Activated T-cell treated with anti-CD3 and anti-CD28 coated beads, Interleukin-2, amount 50 U/mL, for 48 hours (primary cell): ENCODE results near the gene UTS2R.
A peak's percentile ranks its signal among the peaks of the same experiment; 100 is the strongest.
"Not testable (repeated sequence)": the region's sequence is repeated elsewhere in the genome, so short reads cannot be mapped to it uniquely, and the experiment has no call there.

ENCODE experiments used
- DNase-seq, 2 experiments: peaks; one replicate each; pipeline ENCODE4 v3.0.0-alpha.2; 2020

UTS2R gene

DNA sequence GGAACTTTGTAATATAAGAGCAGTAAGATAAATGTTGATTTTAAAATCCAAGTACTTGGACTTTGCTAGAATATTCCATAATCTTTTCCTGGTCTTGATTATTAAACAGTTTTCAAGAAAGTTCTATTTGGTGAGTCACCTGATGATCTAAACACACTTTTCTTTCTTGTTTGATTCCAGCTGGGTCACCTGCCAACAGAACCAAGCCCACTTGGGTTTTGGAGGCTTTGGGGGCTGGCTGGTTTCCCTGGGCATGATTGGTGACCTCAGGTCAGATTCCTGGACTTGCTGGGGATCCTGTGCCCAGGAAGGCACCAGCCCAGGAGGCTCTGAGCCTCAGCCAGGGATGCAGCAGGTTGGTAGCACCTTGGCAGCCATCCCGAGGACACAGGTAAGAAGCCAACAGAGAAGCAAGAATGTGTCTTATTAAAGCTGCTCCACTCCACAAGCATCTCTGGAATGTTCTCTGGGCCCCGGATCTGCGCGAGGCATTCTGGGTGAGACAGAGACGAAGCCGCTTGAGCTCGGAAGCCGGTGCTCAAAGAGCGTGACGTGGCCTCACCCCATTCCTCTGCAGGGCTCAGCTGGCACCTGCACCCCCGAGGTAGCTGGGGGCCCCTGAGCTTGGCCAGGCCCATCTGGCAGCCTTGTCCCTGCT is 15.7 kb upstream of the UTS2R start:
- DNase-seq: no peak

DNA sequence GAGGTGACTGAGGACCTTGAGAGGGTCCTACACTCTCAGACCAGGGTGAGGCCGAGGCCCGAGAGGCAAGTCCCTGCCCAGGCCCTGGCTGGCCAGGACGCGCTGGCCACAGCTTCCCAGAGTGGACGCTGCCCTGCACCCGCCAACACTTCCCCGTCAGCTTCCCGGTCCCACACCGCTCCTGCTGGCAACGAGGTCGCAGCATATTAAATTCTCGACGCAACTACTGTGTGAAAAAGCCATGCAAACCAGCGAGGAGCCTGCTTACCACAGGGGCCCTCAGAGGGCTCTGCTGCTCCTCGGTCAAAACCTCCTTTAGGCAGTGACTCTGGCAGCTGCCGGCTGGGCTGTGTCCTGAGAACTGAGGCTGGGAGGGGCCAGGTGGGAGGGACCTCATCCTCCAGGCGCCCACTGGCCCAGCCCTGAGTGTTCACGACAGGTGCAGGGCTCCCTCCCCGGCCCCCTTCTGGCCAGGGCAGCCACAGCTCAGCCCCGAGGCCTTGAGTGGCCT is 14.7 kb upstream of the UTS2R start:
- DNase-seq: no peak

DNA sequence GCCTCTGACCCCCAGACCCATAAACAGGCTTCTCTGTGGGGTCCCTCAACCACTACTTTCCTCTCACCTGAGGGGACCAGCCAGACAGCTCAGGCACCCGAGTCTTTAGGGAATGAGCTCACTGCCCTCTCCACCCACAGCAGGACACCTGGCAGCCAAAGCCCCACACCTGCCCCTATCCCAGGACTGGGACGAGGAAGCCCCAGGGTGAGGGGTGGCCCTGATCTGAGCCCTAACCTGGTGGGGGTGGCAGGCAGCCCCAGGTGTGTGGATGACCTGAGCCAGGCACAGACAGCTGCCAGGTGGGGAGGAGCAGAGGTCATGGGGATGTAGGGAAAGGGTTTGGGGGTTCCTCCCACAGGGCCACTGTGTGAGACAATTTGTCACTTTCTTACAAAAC is 14.2 kb upstream of the UTS2R start:
- no peak for DNase-seq

DNA sequence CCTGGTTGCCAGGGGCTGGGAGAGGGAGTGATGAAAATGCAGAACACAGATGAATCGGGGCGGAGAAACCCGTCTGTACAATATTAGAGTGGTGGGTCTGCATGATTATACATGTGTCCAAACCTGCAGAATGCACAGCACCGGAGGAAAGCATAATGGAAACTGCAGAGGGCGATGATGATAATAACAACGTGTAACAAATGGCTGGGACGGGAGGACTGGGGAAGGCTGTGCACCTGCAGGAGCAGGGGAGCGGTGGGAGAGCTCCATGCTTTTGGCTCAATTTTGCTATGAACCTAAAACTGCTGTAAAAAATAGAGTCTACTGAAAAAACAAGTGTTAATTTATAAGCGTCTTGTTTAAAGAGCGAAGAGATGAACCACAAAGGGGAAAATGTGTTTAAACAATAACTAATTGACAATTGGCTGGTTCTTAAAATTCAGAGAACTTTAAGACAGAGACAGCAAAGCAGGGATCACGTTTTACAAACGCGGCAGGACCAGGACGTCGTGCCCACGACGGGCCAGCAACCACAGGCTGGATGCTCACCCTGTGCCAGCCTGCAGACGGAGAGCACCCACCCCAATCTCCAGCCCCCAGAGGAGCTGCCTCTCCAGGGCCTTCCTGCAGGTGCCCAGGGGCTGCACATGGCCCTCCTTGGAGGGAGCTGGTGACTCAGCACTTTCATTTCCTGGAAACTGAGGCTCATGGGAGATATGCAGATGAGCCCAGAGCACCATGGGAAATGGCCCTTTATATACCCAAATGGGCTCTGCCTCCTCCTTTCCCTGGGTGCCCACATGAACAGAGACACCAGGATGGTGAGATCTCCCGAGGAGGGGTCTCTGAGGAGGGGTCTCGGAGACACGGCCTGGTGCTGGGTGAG is 12.9 kb upstream of the UTS2R start, which contains the start of gene TEX19:
Gene TEX19 (plus strand): TSS at position 783 of the 886 bp plus-strand sequence. CDS start 2,904 bp downstream, outside the sequence.
- DNase-seq: no peak

DNA sequence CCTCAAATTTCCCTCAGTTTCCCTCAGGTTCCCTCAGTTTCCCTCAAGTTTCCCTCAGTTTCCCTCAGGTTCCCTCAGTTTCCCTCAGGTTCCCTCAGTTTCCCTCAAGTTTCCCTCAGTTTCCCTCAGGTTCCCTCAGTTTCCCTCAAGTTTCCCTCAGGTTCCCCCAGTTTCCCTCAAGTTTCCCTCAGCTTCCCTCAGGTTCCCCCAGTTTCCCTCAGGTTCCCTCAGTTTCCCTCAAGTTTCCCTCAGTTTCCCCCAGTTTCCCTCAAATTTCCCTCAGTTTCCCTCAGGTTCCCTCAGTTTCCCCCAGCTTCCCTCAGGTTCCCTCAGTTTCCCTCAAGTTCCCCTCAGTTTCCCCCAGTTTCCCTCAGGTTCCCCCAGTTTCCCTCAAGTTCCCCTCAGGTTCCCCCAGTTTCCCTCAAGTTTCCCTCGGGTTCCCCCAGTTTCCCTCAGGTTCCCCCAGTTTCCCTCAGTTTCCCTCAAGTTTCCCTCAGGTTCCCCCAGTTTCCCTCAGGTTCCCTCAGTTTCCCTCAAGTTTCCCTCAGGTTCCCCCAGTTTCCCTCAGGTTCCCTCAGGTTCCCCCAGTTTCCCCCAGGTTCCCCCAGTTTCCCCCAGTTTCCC is 12.0 kb upstream of the UTS2R start:
- not testable (repeated sequence) for DNase-seq

DNA sequence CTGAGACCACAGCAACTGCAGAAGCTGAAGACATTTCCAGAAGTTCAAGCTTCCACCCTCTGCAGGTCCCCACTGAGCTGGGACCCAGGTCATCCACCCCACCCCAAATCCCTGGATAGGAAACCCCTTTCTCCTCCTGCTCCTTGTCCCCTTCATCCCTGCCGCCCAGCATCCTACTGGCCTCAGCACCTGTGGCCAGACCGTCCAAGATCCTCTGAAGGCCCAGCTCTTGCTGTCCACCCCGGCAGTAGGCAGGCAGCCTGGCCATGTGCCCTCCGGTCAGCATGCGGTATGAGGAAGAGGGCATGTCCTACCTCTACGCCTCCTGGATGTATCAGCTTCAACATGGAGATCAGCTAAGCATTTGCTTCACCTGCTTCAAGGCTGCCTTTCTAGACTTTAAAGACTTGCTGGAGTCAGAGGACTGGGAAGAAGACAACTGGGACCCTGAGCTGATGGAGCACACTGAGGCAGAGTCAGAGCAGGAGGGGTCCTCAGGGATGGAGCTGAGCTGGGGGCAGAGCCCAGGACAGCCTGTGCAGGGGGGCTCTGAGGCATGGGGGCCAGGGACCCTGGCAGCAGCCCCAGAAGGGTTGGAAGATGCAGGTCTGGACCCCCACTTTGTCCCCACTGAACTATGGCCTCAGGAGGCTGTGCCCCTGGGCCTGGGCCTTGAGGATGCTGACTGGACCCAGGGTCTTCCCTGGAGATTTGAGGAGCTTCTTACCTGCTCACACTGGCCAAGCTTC is 9.5 kb upstream of the UTS2R start:
- no peak for DNase-seq

DNA sequence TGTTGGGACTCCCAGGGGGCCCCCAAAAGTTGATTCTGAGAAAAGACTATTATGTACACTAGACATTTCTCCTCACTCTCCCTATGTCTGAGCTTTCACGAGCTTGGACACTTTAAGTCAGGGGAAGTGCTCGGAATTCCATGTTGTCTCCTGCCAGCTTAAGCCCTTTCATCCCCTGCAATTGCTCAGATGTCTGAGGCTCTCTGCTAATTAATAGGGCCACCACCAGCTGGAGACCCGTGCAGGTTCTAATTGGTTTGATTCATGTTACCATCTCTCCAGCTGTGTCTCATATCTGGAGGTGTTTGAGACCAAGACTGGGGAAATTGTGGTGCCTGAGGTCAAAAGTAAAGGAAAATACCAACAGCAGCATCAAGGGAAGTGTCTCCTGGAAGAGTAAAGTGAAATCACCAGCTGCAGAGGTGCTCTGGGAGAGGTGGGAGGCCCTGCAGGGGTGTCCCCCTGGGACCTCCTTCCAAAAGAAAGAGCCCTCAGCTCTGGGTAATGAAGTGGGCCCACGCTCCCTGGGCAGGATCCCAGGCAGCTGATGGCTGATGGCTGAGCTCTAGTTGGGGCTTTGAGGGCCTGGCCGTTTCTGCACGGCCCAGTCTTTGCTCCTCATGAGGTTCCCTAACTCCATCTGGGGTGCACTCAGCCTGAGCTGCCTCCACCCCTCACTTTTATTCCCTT is 5.8 kb upstream of the UTS2R start:
- DNase-seq: no peak

DNA sequence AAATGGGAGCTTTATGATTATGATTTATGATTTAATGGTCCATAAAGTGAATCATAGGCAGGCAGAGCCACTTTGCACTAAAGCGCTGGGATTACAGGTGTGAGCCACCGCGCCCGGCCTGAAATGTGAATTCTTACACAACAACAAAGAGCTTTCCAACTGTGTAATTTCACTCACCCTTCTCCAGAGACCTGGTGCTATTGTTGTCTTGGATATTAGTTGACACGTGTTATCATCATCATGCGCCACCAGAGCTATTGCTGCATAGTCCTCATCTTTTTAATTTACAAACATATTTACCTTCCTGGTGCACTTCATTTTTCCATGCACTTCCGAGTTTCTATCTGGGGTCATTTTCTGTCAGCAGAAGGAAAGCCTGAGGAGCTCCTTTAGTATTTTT is 4.8 kb upstream of the UTS2R start:
- no peak for DNase-seq

DNA sequence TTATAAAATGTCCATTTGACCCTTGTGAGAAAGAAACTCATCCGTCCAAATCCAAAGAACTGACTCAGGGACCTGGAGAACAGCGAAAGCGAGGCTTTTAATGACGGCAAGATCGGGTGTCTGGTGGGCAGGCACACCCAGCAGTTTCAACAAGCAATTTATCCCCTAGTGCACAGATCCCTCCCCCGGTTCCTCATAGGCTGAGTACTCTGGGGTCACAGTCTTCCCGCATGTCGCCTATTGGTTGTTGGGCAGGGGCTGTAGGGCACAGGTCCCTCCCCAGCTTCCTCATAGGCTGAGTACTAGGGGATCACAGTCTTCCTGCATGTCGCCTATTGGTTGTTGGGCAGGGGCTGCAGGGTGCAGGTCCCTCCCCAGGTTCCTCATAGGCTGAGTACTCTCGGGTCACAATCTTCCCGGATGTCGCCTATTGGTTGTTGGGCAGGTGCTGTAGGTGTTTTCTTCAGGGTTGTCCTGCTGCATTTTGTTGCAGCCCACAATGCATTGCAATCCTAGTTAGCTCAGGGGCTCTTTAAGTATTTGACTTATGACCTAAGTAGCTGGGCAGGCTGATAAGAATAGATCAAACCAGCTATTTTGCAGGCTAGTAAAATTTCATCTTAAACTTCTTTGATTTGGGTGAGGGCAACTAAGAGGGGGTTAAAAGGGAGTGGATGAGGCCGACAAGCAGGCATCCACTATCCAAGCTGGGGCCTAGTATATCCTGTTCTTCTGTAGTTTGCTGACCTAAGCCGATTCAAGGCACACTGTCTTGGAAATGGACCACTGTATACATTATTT is 3.6 kb upstream of the UTS2R start:
- DNase-seq: no peak

DNA sequence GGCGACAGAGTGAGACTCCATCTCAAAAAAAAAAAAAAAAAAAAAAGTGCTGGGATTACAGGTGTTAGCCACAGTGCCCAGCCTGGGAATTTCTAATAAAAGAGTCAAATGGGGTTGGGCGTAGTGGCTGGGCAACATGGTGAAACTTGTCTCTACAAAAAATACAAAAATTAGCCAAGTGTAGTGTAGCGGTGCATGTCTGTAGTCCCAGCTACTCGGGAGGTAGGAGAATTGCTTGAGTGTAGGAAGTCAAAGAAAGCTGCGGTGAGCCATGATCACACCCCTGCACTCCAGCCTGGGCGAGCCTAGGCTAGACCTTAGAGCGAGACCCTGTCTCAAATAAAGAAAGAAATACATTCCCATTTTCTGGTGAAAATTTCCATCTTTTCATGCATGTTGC is 2.4 kb upstream of the UTS2R start:
- no peak for DNase-seq

DNA sequence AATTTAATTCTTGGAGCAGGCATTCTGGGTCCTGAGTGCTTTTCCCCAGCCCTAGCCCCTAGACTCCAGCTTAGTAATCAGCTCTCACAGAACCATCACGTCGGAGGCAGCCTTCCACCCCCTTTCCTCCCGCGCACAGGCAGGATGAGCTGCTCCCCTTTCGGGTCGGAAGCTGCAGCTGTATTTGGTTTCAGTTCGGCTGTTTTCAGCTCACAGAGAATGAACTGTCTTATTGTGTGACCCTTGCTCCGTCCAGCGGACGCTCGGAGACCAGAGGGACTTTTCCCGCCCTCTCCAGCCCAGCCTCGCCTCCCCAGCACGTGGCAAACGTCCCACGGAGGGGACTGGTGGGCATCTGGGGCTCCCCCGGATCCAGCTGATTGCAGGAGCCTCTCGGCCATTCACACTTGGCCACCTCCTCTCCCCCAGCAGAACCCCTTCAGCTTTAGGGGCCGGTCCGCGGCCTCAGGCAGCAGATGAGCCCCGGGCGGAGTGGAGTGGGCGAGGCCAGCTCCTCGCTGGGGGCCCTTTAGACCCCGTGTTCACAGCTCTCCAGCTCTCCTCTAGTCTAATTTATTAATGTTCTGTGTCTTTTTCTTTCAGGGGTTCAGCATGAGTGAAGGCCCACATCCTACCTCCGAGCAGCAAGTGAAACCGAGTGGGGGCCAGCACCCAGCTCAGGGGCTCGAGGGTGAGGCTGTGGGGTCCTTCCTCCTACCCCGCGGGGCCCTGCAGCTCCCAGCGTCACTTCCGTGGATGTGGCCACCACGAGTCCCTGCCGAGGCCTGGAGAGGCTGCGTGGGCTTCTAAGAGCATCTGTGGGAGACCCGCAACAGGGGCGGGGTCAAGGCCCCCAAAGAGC is 863 bp upstream of the UTS2R start:
- DNase-seq: peak; percentile 44 to 48

DNA sequence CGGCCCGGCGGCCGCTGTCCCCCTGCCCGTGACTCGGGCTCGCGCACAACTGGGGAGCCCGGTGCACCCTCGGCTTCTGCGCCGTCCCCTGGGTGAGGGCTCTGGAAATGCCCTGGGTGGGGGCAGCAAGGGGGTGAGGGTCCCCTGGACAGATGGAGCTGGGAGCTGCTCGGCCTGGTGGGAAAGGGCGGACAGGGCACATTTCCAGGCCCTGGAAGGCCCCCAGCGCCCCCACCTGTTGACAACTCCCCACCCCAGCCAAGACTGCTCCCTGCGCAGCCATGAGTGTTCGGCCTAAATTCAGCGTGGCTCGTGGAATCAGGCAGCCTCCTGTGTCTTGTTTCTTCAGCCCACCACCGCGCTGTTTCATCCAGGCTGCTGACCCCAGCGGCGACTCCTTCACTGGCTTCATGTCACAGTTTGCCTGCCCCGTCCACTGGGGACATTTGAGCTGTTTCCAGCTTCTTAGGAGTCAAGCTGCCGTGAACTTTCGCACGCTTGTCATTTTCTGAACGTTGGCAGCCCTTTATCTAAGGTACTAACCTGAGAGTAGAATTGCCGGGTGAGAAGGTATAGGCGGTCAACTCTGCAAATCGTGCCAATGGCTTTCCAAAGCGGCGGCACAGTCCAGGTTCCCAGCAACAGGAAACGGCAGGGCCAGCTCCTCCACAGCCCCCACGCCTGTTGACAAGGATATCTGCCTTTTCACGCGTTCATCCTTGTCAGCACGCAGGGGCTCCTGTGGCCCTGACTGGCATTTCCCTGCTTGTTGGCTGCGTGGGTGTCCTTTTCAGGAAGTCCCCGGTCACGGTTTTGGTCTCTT is 895 bp downstream of the UTS2R start:
- DNase-seq: no peak

DNA sequence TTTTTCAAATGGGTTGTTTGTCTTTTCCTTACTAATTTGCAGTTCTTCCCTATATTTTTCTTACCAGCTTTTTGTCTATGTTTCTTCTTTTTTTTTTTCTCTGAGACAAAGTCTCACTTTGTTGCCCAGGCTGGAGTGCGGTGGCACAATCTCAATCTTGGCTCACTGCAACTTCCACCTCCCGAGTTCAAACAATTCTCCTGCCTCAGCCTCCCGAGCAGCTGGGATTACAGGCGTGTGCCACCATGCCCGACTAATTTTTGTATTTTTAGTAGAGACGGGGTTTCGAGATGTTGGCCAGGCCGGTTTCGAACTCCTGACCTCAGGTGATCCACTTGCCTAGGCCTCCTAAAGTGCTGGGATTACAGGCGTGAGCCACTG is 1.5 kb downstream of the UTS2R start:
- not testable (repeated sequence) for DNase-seq

DNA sequence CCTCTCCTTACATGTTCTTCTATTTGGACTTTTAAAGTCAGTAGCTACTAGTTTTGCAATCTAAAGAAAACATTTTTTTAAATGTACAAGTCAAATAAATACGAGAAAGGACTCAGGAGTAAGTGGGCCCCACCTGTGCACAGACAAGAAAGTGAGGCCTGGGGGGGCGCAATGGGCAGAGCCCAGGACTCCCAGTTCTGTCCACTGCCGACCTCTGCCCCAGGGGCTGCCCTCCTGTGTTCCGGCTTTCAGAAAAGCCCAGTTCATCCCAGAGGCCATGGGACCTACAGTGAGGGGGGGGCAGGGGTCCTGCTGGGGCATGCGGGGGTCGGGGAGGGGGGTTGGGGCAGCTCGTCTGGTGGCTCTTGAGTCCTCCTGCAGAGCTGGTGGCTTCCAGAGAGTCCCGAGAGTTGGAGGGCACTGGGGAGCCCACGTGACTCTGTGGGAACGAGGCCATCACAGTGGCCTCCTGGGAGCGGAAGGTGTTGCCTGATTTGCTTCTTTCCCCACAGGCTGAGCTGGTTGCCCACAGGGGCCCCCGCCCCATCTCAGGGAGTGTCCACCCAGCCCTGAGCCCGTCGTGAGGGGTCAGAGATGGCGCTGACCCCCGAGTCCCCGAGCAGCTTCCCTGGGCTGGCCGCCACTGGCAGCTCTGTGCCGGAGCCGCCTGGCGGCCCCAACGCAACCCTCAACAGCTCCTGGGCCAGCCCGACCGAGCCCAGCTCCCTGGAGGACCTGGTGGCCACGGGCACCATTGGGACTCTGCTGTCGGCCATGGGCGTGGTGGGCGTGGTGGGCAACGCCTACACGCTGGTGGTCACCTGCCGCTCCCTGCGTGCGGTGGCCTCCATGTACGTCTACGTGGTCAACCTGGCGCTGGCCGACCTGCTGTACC is 2.4 kb downstream of the UTS2R start:
- DNase-seq: no peak

DNA sequence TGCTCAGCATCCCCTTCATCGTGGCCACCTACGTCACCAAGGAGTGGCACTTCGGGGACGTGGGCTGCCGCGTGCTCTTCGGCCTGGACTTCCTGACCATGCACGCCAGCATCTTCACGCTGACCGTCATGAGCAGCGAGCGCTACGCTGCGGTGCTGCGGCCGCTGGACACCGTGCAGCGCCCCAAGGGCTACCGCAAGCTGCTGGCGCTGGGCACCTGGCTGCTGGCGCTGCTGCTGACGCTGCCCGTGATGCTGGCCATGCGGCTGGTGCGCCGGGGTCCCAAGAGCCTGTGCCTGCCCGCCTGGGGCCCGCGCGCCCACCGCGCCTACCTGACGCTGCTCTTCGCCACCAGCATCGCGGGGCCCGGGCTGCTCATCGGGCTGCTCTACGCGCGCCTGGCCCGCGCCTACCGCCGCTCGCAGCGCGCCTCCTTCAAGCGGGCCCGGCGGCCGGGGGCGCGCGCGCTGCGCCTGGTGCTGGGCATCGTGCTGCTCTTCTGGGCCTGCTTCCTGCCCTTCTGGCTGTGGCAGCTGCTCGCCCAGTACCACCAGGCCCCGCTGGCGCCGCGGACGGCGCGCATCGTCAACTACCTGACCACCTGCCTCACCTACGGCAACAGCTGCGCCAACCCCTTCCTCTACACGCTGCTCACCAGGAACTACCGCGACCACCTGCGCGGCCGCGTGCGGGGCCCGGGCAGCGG is 3.2 kb downstream of the UTS2R start:
- DNase-seq: no peak

DNA sequence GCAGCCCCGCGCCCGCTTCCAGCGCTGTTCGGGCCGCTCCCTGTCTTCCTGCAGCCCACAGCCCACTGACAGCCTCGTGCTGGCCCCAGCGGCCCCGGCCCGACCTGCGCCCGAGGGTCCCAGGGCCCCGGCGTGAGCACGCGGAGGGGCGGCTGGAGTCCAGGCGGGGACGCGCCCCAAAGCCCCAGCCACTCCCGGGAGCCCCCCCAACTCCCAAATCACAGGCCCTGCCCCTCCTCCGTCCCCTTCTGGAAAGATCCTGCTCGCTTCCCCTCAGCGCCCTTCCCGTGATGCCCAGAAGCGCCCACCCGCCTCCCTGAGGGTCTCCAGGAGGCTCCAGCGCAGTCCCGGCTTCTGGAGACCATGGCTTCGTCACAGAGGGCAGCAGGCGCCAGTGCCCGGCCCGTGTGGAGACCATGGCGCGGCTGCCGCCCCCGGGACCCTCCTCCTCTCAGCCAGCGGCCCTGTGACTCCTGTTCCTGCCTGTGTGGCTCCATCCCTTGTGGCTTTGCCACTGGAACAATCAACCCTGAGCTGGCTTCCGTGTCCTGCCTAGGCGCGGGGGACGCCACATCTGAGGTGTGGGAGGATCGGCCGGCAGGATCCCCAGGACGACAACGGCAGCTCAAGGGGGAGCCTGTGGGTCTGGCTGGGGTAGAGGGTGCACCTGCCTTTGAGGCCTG is 3.9 kb downstream of the UTS2R start:
- no peak for DNase-seq
